Psoas muscle (tissue), 8 donors: ENCODE data around the gene PGS1. TPM values are rescaled to one million over a fixed set of nuclear protein-coding genes. Genes with fewer than 3 reads are reported as not detected.

Source experiments
- ATAC-seq, 4 donors: fragments of 200-7000 bp; cut with Tn5 transposase; one replicate each; pipeline ENCODE4 v1.9.1; 2020; ENCODE audit warnings: moderate library complexity in 3 of 4, mild to moderate bottlenecking in 2 of 4
- DNase-seq, 2 donors: peaks; one replicate each; pipeline ENCODE4 v3.0.0-alpha.2; 2020
- H3K27ac ChIP-seq: fragments of 200-600 bp; one replicate; pipeline ENCODE4 v1.8.0; 2022
- H3K27me3 ChIP-seq, 3 donors: fragments of 200-600 bp in 1 of 3; one replicate each; pipeline versions ENCODE4 v1.6.1 to v1.8.0; 2013 to 2022; ENCODE audit warnings: low read length in 2 of 3, mild to moderate bottlenecking in 2 of 3, moderate library complexity in 1 of 3; ENCODE audit not compliant: insufficient read depth in 3 of 3
- H3K36me3 ChIP-seq, 2 donors: fragments of 200-600 bp in 1 of 2; one replicate each; pipeline versions ENCODE4 v1.6.1 to v1.8.0; 2013 to 2022; ENCODE audit warnings: low read depth in 1 of 2, mild to moderate bottlenecking in 1 of 2, moderate library complexity in 1 of 2; ENCODE audit not compliant: insufficient read depth in 1 of 2
- H3K4me1 ChIP-seq: fragments of 200-600 bp; one replicate; pipeline ENCODE4 v1.8.0; 2022
- H3K4me3 ChIP-seq: fragments of 200-600 bp; one replicate; pipeline ENCODE4 v1.8.0; 2022; ENCODE audit warnings: mild to moderate bottlenecking
- H3K9me3 ChIP-seq: fragments of 200-600 bp; one replicate; pipeline ENCODE4 v1.8.0; 2022
- WGBS, 3 donors: extraction: QIAGEN DNeasy Blood & Tissue Kit; methylation state at CpG; one replicate each; pipeline versions ENCODE4 v1.1.6 to v1.1.7; 2013; 5-methylcytosine and 5-hydroxymethylcytosine counted together
- intact Hi-C, 2 donors: fragments of 100-400 bp; cut with DNase I; formaldehyde crosslinking; loops; one replicate each; pipeline versions ENCODE4 v1.11.0 to v1.14.2; 2022
- polyA plus RNA-seq, 3 donors: library from polyadenylated mRNA; stranded (reverse); fragments of 200-250 nt; gene quantifications; one replicate each; pipeline ENCODE4 v1.2.3, GENCODE V29; 2013
- total RNA-seq, 4 donors: library from RNA; stranded (reverse); fragmentation: NEBNext Ultra II Directional in 2 of 4; extraction: Animal tissue kit (Norgen Biotek cat#: 25700) in 2 of 4; gene quantifications; one replicate each; pipeline versions ENCODE4 v1.2.1 to v1.2.4, GENCODE V29; 2021 to 2023
- TF ChIP-seq, protein P1 (sequence below): fragments of 200-600 bp; IDR thresholded peaks from one replicate; pipeline ENCODE4 v1.8.0; 2022; ENCODE audit warnings: antibody characterized with exemption
- donor health status: healthy with polysubstance abuse.
- donor health status: DM: no; HTN: no; CAD: no; lungs with moderate emphysema.
- donor health status: Bipolar disorder and iron deficiency.
- donor health status: healthy.
- donor health status: DM: yes; HTN: yes; CAD: no.
- donor health status: DM: no; HTN: no; CAD: no.
- donor health status: DM: no; HTN: no; CAD: no.
- donor health status: DM: yes; HTN: yes; CAD: no.

Gene PGS1
- total and polyA plus RNA-seq, 7 donors = 10.2 to 24.2 (median 16.3) TPM

DNA sequence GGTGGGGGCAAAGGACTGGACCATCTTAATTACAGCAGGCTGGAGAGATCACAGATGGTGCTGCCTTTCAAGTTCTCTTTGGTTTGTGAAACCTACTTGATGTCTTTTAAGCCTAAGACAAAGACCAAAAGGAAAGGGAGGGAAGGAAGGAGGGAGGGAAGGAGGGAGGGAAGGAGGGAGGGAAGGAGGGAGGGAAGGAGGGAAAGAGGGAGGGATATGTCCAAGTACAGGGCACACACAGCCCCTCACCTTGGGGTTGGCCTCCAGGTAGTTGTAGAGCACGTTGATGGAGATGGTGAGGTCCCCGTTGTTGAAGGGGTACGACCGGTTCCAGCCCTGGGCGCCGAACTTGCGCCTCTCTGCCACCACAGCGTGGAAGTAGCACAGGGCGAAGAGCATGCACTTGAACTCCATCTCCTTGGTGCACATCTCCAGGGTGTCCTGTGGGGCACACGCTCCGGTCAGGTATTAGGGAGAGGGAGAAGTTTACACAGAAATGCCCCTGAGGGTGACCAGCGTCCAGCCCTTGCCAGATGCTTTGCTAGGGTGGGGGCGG, 55.4 kb downstream of the PGS1 start:
- peak in 1 of 4 donors; percentile 4 for ATAC-seq
- peaks cover 0 to 4% (median 0%) of the 10 kb centered on the region in 3 donors for H3K27me3 ChIP-seq
- 79 to 85% (median 81%) methylated on average over 13 of the region's 13 CpGs for WGBS, 3 donors
- H3K9me3 ChIP-seq = no peaks in the 10 kb centered on the region
- no peaks in the 10 kb centered on the region for H3K4me1 ChIP-seq
- intact Hi-C loops = no loop called here
- no peak overlapping the region for H3K27ac ChIP-seq
- no peak overlapping the region for H3K4me3 ChIP-seq
- TF ChIP-seq, protein P1, sequence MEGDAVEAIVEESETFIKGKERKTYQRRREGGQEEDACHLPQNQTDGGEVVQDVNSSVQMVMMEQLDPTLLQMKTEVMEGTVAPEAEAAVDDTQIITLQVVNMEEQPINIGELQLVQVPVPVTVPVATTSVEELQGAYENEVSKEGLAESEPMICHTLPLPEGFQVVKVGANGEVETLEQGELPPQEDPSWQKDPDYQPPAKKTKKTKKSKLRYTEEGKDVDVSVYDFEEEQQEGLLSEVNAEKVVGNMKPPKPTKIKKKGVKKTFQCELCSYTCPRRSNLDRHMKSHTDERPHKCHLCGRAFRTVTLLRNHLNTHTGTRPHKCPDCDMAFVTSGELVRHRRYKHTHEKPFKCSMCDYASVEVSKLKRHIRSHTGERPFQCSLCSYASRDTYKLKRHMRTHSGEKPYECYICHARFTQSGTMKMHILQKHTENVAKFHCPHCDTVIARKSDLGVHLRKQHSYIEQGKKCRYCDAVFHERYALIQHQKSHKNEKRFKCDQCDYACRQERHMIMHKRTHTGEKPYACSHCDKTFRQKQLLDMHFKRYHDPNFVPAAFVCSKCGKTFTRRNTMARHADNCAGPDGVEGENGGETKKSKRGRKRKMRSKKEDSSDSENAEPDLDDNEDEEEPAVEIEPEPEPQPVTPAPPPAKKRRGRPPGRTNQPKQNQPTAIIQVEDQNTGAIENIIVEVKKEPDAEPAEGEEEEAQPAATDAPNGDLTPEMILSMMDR = no peak
- H3K36me3 ChIP-seq = peaks cover 0 to 16% of the 10 kb centered on the region in 2 donors
- DNase-seq = no peak

DNA sequence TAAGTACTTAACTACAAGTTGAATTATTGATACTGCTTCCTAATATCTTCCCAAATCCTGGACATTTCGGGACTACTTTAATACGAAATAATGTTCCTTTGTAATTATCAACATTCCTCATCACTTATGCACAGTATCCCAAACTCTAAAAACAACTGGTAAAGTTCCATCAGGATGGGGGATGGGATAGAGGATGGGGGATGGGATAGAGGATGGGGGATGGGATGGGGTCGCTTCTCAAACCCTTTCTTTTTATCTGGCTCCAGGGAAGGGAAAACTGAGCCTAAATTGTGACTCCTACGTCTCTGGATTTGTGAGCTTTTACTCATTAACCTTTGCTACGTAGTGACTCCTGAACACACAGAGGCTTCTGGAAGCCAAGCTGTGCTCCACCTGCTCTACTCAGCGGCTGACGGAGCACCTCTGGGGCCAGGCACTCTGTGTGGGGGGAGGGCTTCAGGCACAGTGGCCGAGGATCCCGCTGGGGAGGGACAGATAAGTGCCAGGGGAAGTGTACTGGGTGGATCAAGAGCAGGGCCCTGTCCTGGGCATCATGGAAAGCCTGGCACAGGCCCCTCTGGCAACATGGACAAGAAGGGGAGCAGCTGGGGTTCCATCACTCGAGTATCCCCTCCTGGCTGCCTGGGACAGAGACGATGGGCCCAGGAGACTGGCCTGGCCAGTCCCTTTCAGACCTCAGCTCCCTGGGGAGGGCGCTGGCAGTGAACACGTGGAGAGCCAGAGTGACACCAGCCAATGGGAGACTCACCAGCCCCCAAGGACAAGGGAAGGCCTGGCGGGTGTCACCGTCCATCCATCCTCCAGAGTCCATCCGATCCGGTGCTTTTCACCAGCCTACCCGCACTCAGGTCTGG, 56.2 kb downstream of the PGS1 start:
- DNase-seq (no peak), ATAC-seq (peak in 3 of 4 donors; percentile 20 to 23 (median 23))
- 36 to 37% (median 37%) methylated on average over 15 to 18 of the region's 18 CpGs for WGBS, 3 donors
- H3K9me3 ChIP-seq = no peaks in the 10 kb centered on the region
- H3K27me3 ChIP-seq = peaks cover 0 to 4% (median 0%) of the 10 kb centered on the region in 3 donors
- H3K4me3 ChIP-seq = no peak overlapping the region
- TF ChIP-seq, protein P1 = no peak
- peaks cover 0 to 8% of the 10 kb centered on the region in 2 donors for H3K36me3 ChIP-seq
- no peaks in the 10 kb centered on the region for H3K4me1 ChIP-seq
- H3K27ac ChIP-seq = no peak overlapping the region
- intact Hi-C loops = no loop called here

DNA sequence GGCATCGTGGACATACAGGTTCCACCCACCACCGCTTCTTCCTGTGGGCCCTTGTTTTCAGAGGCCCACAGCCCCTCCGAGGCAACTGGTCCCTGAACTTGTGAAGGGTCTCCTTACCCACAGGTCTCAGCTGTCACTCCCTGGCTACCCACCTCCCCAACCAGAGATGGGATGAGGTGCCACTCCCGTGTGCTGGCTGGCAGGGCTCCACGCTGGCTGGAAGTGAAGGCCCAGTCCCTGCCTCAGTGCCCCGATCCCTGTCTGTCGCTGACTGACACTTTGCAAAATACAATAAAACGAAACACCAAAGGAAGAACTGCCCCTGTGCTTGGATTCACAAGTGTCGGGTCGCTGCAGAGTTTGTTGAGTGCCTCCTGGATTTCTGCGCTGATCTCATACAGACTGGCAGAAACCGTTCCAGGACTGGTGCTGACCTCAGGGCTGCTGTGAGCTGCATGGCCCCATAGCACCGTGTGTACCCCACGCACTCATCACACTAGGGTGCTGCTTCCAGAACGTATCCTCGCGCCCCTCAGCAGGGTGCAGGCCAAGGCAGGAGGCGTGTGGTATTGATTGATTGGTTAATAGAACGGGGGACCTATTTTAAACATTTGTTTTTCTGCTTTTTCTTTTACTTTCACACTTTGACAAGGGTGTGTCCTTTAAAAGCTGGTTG, 57.0 kb downstream of the PGS1 start:
- TF ChIP-seq, protein P1 = no peak
- ATAC-seq = no peak
- peaks cover 0 to 4% (median 0%) of the 10 kb centered on the region in 3 donors for H3K27me3 ChIP-seq
- 77 to 81% (median 78%) methylated on average over 19 of the region's 19 CpGs for WGBS, 3 donors
- no peak overlapping the region for H3K27ac ChIP-seq
- no peak overlapping the region for H3K4me3 ChIP-seq
- intact Hi-C loops = no loop called here
- H3K9me3 ChIP-seq = no peaks in the 10 kb centered on the region
- no peaks in the 10 kb centered on the region for H3K4me1 ChIP-seq
- no peak for DNase-seq
- H3K36me3 ChIP-seq = peaks cover 0 to under 1% of the 10 kb centered on the region in 2 donors

DNA sequence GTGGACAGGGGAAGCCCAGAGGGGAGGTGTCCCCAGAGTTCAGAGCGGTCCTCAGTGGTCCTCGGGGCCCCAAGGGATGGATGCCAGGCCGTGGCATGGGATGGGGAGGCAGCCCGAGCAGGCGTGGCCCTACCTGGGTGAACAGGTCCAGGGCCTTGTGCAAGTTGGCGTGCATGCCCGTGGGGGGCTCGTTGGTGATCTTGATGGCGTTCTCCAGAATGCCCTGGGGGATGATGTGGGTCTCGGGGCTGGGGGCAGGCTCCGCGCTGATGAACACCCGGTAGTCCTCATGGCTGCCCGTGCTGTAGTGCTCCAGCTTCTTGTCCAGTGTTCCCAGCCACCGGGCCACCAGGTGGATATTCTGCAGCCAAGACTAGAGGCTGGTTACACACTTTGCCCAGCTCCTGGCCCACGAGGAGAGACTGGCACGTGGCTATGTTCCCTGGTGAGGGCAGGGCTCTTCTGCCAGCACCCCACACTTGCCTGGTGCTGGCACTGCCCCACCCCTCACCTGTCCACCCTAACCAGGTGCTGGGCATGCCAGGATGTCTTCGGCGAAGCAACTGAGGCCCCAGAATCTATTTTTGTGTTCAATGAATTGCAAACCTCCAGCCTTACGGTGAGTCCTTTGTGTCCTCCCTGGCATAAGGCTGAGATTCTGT, 59.2 kb downstream of the PGS1 start:
- Histone ChIP-seq H3K36me3 (no peaks in the 10 kb centered on the region), H3K4me1 (peaks cover 7% of the 10 kb centered on the region), H3K9me3 (no peaks in the 10 kb centered on the region), H3K27me3 (peaks cover 0 to 4% (median 0%) of the 10 kb centered on the region in 3 donors), H3K27ac (no peak overlapping the region), H3K4me3 (no peak overlapping the region)
- no peak for DNase-seq
- WGBS, 3 donors = 75 to 78% (median 77%) methylated on average over 20 of the region's 20 CpGs
- intact Hi-C loops = no loop called here
- TF ChIP-seq, protein P1 = no peak
- no peak for ATAC-seq
